NK-92 (cell line): ENCODE results near the gene CLIC5.
"Not testable (repeated sequence)": the region's sequence is repeated elsewhere in the genome, so short reads cannot be mapped to it uniquely, and the experiment has no call there.

ENCODE experiments used
- DNase-seq: peaks from one replicate; lab custom pipeline; 2025; ENCODE audit not compliant: unreplicated experiment; lab: John Stamatoyannopoulos, UW

The CLIC5 gene

DNA sequence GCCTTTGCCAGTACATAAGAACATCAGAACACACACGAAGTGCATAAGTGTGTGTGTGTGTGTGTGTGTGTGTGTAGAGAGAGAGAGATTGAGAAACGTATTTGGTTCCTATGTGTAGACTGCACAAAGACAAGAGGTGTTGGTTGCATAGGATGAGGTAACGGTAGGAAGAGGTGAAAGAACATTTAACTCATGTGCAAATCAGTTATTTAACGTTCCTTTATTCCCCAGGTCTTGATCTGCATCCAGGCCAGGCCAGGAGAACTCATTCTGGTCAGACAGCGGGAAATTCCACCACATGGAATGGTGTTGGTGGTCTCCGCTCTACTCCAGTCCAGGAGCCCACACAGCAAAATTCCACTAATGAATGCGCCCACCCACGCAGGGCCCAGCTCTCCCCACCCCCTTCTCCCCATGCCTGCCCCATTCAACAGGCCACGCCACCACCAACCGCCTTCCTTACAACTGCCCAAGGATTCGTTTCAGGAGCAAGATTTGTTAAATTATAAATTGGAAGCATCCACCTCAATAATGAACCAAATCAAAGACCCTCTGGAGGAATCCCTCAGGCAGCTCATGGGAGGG is 86.8 kb downstream of the CLIC5 start:
- no peak for DNase-seq

DNA sequence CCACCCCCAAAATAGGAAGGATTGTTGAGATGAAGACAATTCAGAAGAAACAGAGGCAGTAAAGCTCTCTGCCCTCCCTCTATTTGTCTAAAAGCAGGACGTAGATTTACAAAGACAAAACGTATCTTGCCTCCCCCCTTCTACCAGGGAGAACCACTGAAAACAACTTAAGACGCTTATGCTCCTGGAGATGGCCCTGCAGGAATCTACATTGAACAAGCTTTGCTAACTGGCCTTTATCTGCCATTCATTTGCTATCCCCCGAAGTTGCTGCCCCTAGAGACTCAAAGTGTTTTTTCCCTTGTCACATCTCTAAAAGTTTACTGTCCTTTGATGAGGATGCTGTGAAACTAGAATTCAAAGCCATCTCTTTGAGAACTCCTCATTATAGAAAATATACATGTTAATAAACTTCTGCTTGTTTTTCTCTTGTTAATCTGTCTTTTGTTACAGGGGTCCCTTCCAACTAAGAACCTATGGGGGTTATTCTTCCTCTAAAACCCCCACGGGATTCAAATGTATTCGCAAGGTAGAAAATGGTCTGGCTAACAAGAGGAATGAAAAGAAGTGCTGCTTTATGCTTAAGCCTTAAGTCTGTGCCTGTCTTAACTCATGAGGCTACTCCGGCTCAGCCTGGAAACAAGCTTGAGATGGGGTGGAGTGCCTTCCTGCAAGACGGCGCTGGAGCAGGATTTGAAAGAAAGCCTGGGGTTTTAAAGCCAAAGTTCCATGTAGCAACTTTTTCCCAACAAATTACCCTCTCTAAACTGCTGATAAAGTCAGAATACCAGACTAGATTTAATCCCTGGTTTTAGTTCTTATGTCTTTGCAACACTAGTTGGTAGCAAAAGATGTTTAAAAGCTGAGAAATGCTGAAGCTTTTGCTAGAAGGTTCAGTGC is 88.0 kb downstream of the CLIC5 start:
- no peak for DNase-seq

- not testable (repeated sequence) for DNase-seq
Measured at GRCh38 chr6:45926423-45926822, 89.2 kb downstream of the CLIC5 start.

DNA sequence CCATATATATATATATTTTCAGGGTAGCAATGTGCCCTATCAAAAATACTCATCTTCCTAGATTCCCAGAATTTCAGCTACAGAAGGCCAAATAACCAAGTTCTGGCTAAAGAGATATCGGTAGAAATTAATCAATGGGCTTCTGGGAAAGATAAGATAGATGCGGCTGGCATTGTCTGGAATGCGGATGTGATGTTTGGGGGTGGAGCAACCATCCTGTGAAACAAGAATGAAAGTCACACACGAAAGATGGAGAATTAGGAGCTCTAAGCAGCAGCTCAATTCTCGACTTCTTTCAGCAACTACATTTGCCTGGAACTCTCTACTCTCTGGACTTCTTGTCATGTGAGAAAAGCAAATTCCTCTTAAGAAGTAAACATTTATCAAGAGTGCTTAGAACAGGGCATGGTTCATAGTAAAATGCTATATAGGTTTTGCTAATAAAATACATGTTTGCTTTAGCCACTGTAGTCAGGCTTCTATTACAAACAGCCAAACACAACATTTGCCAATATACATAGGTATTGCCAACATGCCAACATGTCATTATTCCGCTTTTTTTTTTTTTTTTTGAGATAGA is 90.8 kb downstream of the CLIC5 start:
- no peak for DNase-seq

GRCh38 chr6:45923831-45924391 is 91.7 kb downstream of the CLIC5 start:
- no peak for DNase-seq

DNA sequence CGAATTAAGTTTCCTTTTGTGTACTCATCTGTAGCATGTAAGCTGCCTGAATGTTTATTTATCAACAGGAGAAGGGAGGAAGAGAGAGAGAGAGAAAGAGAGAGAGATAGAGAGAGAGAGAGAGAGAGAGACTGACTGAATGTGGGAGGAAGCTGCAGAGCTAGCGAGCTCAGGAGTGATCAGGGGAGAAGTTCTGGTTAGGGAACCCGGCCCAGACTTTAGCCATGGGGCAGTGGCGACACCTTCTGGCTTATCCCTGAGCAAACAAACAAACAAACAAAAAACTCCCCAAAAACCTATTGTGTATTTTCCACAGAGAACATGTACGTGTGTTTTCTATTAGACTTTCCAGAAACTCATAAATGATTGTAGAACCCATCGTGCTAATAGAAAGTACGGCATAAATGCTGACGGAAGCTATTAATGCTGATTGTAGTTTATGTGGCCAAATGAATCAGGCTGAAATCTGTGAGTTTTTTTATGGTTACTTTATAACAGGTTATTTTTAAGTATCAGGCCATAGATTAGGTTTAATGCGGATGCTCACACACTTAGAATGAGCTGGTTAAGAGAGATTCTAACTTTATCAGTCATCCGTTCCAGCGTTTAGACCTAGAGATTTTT is 92.8 kb downstream of the CLIC5 start:
- DNase-seq, result no peak

DNA sequence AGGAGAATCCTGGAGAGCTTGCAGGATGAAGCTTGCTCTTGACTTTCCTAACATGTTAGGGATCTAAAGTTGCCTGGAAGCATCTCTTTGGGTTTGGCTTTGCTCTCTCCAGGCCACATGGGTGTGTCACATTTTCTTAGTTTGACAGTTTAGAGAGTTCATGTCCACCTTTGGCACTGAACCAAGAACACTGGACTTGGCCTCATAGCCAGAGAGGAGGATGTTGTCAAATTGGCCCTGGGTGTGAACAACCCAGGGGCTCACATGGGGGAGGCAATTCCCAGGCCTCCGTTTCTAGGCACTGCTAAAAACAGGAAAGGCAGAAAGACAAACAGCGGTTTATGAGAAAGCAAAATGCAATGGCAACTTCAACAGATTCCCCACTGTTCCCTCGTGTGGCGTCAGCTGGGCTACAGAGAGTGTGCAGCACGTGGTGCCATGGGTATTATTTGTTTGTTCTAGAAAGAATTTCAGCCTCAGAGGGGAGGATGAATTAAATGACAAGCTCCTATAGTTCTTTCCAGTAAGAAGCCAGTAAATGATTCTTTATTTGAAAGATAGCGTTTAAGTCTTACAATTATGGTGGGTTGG is 93.9 kb downstream of the CLIC5 start:
- no peak for DNase-seq

DNA sequence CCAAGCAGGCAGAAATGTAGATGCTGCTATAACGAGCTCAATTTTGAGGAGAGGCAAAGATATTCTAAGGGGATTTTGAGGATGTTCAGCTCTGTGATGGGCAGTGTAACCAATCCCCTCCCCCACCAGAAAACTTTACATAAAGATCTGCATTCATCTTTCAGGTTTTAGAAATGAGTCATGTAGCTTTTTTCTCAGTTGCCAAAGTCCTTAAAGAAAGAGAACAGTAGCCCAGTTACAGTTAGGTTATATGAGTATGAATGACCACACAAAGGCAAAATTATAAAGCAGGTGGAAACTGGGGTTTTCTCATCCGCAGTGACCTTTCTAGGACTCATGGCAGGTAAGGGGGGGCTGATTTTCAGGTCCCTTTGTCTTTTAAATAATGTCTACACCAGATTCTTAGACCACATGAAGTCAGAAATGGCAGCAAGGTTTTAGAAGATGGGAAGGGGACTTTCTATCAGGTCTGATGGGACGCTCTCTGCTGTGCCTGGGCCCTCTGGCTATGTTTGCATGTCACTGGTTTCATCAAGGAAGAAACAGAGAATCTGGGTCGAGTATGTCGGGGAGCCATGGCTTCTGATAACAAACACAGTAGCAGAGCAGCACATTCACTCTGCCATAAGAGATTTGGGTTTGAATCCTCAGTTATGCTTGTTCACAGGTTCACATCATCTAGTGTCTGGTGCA is 94.7 kb downstream of the CLIC5 start:
- no peak for DNase-seq

GRCh38 chr6:45917439-45917838 is 98.2 kb downstream of the CLIC5 start:
- no peak for DNase-seq

GRCh38 chr6:45916692-45917091 is 99.0 kb downstream of the CLIC5 start:
- no peak for DNase-seq

DNA sequence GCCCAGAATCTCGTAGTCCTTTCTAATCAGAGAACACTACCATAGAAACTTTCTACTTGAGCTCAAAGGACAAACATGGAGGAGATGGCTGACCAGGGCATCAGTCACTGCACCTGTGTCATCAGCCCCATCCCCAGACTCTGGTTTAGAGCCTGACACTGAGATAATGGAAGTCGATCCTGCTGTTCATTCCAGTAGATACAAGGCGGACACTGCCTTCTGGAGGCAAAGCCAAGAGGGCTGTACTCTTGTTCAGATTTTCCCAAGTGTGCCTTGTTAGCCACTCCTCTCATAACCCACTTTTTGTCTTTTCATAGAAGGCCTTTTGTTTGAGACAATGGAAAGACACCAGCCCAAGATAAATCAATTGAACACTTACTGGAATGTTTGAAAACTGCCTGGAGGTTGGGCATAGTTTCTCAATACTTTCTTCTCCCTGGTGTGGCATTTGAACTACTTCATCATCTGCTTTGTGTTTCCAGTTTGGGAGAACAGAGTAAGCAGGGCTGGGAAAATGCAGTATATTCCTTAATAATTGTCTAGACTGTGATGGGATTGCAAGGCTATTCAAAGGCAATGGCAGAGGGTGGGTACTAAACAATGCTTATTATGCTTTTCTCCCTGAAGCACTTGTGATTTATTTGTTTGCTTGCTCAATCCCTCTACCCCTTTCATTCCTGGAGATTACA is 99.7 kb downstream of the CLIC5 start:
- DNase-seq, result no peak

DNA sequence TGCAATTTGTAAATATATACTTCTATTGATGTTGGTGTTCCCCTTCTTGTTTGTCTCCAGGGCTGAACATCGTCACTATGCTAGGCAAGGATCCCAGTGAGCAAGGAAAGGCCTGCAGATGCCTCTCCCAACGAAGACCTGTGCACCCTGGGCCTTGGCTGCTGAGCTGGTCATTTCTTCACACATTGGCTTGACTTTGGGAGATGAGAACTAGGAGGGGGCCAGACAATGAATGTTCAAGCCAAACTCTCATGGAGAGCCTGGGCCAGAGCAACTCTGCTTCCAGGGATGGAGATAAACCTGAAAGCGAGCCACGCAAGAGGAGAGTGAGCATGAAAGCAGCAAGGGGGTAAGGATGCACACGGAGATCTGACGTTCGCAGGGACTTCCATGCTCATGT is 104.0 kb downstream of the CLIC5 start:
- no peak for DNase-seq

GRCh38 chr6:45903959-45904358 is 111.7 kb downstream of the CLIC5 start:
- no peak for DNase-seq

GRCh38 chr6:45902984-45903383 is 112.7 kb downstream of the CLIC5 start:
- DNase-seq, result no peak

GRCh38 chr6:45901767-45902650 is 113.7 kb downstream of the CLIC5 start:
- no peak for DNase-seq

DNA sequence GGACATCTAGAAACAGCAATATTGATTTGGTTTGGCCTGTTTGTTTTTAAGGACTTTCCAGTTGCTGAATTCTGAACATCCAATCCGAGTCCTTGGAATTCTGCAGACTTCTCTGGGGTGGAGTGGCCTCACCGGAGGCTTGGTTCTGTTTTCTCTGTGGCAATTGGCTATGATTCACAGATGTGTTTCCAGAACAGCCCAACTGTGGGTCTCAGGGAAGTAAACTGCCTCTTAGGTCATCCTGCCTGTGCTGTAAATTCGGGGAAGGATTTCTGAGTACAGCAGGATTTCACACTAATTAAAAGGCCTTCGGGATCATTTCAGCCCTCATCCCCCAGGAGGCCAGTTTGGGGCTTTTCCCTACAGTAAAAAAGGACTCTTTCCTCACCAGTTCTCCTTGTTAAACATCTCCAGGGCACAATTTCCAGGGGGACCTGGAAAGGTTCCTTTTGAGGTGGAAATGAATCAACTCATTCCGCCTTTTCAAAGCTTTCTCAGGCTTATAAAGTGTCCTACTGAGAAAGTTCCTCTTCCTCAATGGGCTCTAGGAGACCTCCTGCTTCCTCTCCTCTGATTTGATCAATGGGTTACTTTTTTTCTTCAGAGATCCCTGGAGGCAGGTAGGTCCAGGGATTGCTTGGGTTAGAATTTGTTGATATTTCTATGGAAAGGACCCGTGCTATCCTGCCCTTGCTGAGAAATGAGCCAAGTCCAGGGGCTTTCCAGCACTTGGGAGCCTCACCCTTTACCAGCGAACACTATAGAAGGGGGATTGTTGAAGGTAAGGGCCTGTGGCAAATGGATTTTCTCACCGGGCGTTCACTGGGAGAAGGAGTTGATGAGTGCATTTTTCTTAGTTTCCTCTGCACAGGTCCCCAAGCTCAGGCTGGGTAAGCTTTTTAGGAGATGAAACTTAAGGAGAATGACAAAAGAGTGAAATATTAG is 114.6 kb downstream of the CLIC5 start:
- no peak for DNase-seq

- no peak for DNase-seq
Measured at GRCh38 chr6:45899683-45899946, 116.0 kb downstream of the CLIC5 start.
